NK-92 treated with Interleukin-12 subunit alpha and Interleukin-12 subunit beta, amount 100 ng/mL, for 24 hours (cell line): ENCODE measurements around the gene TMEM106C.

ENCODE experiments used
- DNase-seq: peaks from one replicate; lab custom pipeline; 2025; lab: John Stamatoyannopoulos, UW

The TMEM106C gene

GRCh38 chr12:47979686-47980085, 16.3 kb downstream of the TMEM106C start:
- DNase-seq, result no peak

- DNase-seq, result no peak
Observed at GRCh38 chr12:47980197-47980596, 16.8 kb downstream of the TMEM106C start.

- no peak for DNase-seq
Observed at GRCh38 chr12:47980779-47981495, 17.5 kb downstream of the TMEM106C start.

GRCh38 chr12:47981496-47982260, 18.3 kb downstream of the TMEM106C start:
- no peak for DNase-seq

GRCh38 chr12:47982311-47982710, 18.9 kb downstream of the TMEM106C start:
- no peak for DNase-seq

GRCh38 chr12:47982770-47983169, 19.4 kb downstream of the TMEM106C start:
- DNase-seq, result no peak

- DNase-seq, result no peak
Observed at GRCh38 chr12:47983541-47984115, 20.2 kb downstream of the TMEM106C start.

- no peak for DNase-seq
Observed at GRCh38 chr12:47984331-47984801, 21.0 kb downstream of the TMEM106C start.

GRCh38 chr12:47985596-47986290, 22.3 kb downstream of the TMEM106C start:
- no peak for DNase-seq

GRCh38 chr12:47986291-47986660, 22.9 kb downstream of the TMEM106C start:
- DNase-seq, result no peak

GRCh38 chr12:47986832-47987231, 23.4 kb downstream of the TMEM106C start:
- DNase-seq, result no peak

- DNase-seq, result no peak
Observed at GRCh38 chr12:47987411-47988072, 24.1 kb downstream of the TMEM106C start.

GRCh38 chr12:47988073-47989022, 25.0 kb downstream of the TMEM106C start:
- DNase-seq, result no peak

GRCh38 chr12:47989023-47989417, 25.6 kb downstream of the TMEM106C start:
- DNase-seq, result no peak

GRCh38 chr12:47989666-47990065, 26.3 kb downstream of the TMEM106C start:
- no peak for DNase-seq

- DNase-seq, result peak; percentile 21
Observed at GRCh38 chr12:47990351-47991105, 27.1 kb downstream of the TMEM106C start.

GRCh38 chr12:47991106-47992061, 28.0 kb downstream of the TMEM106C start:
- DNase-seq, result no peak

- DNase-seq, result no peak
Observed at GRCh38 chr12:47992776-47993175, 29.4 kb downstream of the TMEM106C start.

- DNase-seq, result no peak
Observed at GRCh38 chr12:47993491-47993890, 30.1 kb downstream of the TMEM106C start.
